Immature natural killer cell (primary cell): ENCODE data around the gene COL4A3. TPM values are rescaled to one million over a fixed set of nuclear protein-coding genes. Genes with fewer than 3 reads are reported as not detected.

Experiments used
- DNase-seq, 3 donors: peaks; one replicate each; pipeline ENCODE4 v3.0.0; 2022; ENCODE audit warnings: mixed read lengths in 1 of 3
- H3K27ac Mint-ChIP-seq, 6 donors: one replicate each; pipeline ENCODE4 v1.8.0; 2020; ENCODE audit warnings: mixed read lengths in 6 of 6, mild to moderate bottlenecking in 5 of 6, inconsistent platforms in 4 of 6, moderate library complexity in 3 of 6
- H3K27me3 Mint-ChIP-seq, 3 donors: one replicate each; pipeline ENCODE4 v1.8.0; 2020 to 2021; ENCODE audit warnings: low read depth in 3 of 3, mild to moderate bottlenecking in 3 of 3, mixed read lengths in 3 of 3, moderate library complexity in 3 of 3, inconsistent platforms in 1 of 3
- H3K36me3 Mint-ChIP-seq, 3 donors: one replicate each; pipeline ENCODE4 v1.8.0; 2020; ENCODE audit warnings: mixed read lengths in 3 of 3, inconsistent platforms in 2 of 3, mild to moderate bottlenecking in 2 of 3
- H3K4me1 Mint-ChIP-seq, 2 donors: one replicate each; pipeline ENCODE4 v1.8.0; 2020; ENCODE audit warnings: inconsistent platforms in 2 of 2, mild to moderate bottlenecking in 2 of 2, mixed read lengths in 2 of 2, moderate library complexity in 1 of 2
- H3K4me3 Mint-ChIP-seq, 5 donors: one replicate each; pipeline ENCODE4 v1.8.0; 2020; ENCODE audit warnings: mild to moderate bottlenecking in 5 of 5, mixed read lengths in 5 of 5, inconsistent platforms in 3 of 5, moderate library complexity in 3 of 5
- H3K9me3 Mint-ChIP-seq, 6 donors: one replicate each; pipeline ENCODE4 v1.8.0; 2020; ENCODE audit warnings: mild to moderate bottlenecking in 6 of 6, mixed read lengths in 6 of 6, inconsistent platforms in 4 of 6, moderate library complexity in 3 of 6
- polyA plus RNA-seq, 3 donors: library from polyadenylated mRNA; unstranded; fragments of 300-500 nt; fragmentation: Illumina TruSeq; gene quantifications; one replicate each; pipeline ENCODE4 v1.2.3, GENCODE V29; 2021

COL4A3 gene
- polyA plus RNA-seq, 3 donors from 2014 or later = 0.10 TPM; not detected in 2

GRCh38 chr2:227363756-227364155 is 199.3 kb downstream of the COL4A3 start:
- Mint-ChIP-seq H3K27ac (no peak overlapping the region), H3K4me1 (no peaks in the 10 kb centered on the region), H3K27me3 (no peaks in the 10 kb centered on the region), H3K4me3 (no peak overlapping the region), H3K36me3 (peaks cover 8 to 25% (median 19%) of the 10 kb centered on the region in 3 donors), H3K9me3 (no peaks in the 10 kb centered on the region)
- no peak for DNase-seq

Other genes with a start within 250 kb of the COL4A3 start
- gene COL4A4, start 419 bp upstream of the COL4A3 start, polyA plus RNA-seq = 1 to 10 TPM in 1 of 3 donors, under 1 TPM in 1, not detected in 1; 0.76 to 1.3 TPM
- 100 to 1,000 TPM; 122 to 159 (median 148) TPM for gene MFF, start 160.6 kb downstream of the COL4A3 start, polyA plus RNA-seq
- gene TM4SF20, start 214.7 kb downstream of the COL4A3 start, polyA plus RNA-seq = not detected
- gene SCYGR1, start 223.3 kb downstream of the COL4A3 start, polyA plus RNA-seq = not detected